RWPE1 (cell line): Measurements from ENCODE around the gene SELPLG.

ENCODE experiments used
- CTCF ChIA-PET: fragments of 350-600 bp; sonication (Branson Sonifier 250); formaldehyde crosslinking; extraction: SDS; loops from one replicate; lab custom pipeline; 2021; lab: Yijun Ruan, JAX
- POLR2A ChIA-PET: fragments of 400-600 bp; formaldehyde crosslinking; extraction: SDS; loops from one replicate; lab custom pipeline; 2020; ENCODE audit warnings: antibody characterized with exemption; ENCODE audit not compliant: low non-redundant PET; lab: Yijun Ruan, JAX
- DNase-seq: peaks from one replicate; pipeline ENCODE4 v3.0.0; 2012; ENCODE audit warnings: low spot score
- H3K27ac ChIP-seq: fragments of 450-650 bp; 2 replicates; pipeline ENCODE4 v1.5.1; 2017
- CTCF ChIP-seq: fragments of 450-650 bp; conservative IDR thresholded peaks from 2 replicates; pipeline ENCODE4 v1.5.1; 2017; ENCODE audit warnings: low read depth, mild to moderate bottlenecking

The SELPLG gene

GRCh38 chr12:108597559-108598471, 35.9 kb downstream of the SELPLG start, which contains the start of gene TMEM119:
TMEM119 (minus strand) TSS chr12:108598084; CDS start chr12:108592383, 5,701 bp downstream.
- ChIA-PET CTCF (interaction anchor here (0.6 kb wide), 1 partner anchor 201 kb away, joined by 5 read pairs; no protein-coding TSS in a partner anchor), POLR2A (no interaction called here)
- TF ChIP-seq CTCF: no peak
- DNase-seq: no peak
- H3K27ac ChIP-seq: no peak within 1 kb of the TSS

- no peak overlapping the region for H3K27ac ChIP-seq
- DNase-seq: no peak
- CTCF ChIA-PET: no interaction called here
- no peak for TF ChIP-seq CTCF
- POLR2A ChIA-PET: no interaction called here
Measured at GRCh38 chr12:108596854-108597558, 36.7 kb downstream of the SELPLG start.

- H3K27ac ChIP-seq: no peak overlapping the region
- CTCF ChIA-PET: interaction anchor here (0.5 to 1.0 kb wide), 3 partner anchors 22 to 668 kb away, joined by 3 to 5 read pairs (median 4); no protein-coding TSS in a partner anchor
- POLR2A ChIA-PET: no interaction called here
- TF ChIP-seq CTCF: no peak
- no peak for DNase-seq
Measured at GRCh38 chr12:108595711-108596647, 37.7 kb downstream of the SELPLG start.

GRCh38 chr12:108594960-108595710, 38.6 kb downstream of the SELPLG start:
- no peak for TF ChIP-seq CTCF
- CTCF ChIA-PET: interaction anchor here (0.5 to 1.0 kb wide), 4 partner anchors 23 to 669 kb away, joined by 3 to 5 read pairs (median 4); no protein-coding TSS in a partner anchor
- POLR2A ChIA-PET: no interaction called here
- no peak overlapping the region for H3K27ac ChIP-seq
- no peak for DNase-seq

GRCh38 chr12:108594323-108594903, 39.3 kb downstream of the SELPLG start:
- ChIA-PET POLR2A (no interaction called here), CTCF (interaction anchor here (0.6 kb wide), 1 partner anchor 289 kb away, joined by 3 read pairs; no protein-coding TSS in a partner anchor)
- no peak for TF ChIP-seq CTCF
- H3K27ac ChIP-seq: no peak overlapping the region
- no peak for DNase-seq
